HG02938 (cell line): ENCODE results near the gene SLC17A1.
"Not testable (repeated sequence)": the region's sequence is repeated elsewhere in the genome, so short reads cannot be mapped to it uniquely, and the experiment has no call there.

Source experiments
- ATAC-seq: cut with Tn5 transposase; IDR thresholded peaks from one replicate; pipeline ENCODE4 v1.9.1; 2021; ENCODE audit warnings: mild to moderate bottlenecking, moderate library complexity; ENCODE audit not compliant: unreplicated experiment

The SLC17A1 gene

DNA sequence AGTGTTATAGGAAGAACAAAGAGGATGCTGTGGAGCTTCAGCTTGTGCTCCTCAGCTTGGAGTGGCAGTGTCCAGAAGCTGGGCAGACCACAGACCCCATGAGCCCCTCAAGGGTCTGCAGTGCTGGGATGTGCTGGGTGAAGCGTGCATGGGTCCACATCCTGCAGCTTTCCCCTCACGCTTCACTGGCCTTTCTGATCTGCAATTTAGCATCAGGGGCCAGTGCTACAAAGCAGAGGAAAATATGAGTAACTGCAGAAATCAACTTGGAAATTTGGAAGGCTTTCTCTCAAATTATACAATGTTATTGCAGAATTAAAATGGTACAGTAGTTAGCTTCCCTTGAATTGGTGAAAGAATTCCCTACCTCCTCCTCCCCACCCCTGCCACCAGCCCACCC is 67.2 kb downstream of the SLC17A1 start:
- no peak for ATAC-seq

DNA sequence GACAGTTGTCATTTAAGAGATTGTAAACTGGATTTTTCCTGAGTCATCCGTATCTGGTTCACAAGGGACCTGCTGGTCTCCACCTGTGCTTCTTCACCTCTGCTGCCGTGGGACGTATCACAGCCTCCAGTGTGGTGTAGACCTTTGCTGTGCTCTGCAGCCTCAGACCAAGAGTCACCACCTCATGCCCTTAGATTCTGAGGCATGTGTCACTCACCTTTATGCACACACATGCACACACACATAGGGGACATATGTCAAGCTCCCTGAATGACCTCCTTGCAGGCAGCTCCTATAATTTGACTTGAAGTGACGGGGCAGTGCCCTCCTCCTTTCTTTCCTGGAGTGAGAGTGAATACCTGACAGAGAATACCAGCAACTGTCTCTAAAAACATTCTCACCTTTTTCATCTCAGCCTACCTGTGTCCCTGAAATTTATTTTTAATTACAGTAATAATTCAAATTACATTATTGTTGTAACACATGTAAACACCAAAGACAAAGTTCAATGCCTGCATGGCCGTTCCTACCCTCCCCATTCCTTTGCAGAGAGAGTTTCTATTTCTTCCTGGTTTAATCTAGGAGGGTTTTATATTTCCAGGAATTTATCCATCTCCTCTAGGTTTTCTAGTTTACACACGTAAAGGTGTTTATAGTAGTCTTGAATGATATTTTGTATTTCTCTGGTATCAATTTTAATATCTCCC is 73.8 kb downstream of the SLC17A1 start:
- ATAC-seq = no peak

DNA sequence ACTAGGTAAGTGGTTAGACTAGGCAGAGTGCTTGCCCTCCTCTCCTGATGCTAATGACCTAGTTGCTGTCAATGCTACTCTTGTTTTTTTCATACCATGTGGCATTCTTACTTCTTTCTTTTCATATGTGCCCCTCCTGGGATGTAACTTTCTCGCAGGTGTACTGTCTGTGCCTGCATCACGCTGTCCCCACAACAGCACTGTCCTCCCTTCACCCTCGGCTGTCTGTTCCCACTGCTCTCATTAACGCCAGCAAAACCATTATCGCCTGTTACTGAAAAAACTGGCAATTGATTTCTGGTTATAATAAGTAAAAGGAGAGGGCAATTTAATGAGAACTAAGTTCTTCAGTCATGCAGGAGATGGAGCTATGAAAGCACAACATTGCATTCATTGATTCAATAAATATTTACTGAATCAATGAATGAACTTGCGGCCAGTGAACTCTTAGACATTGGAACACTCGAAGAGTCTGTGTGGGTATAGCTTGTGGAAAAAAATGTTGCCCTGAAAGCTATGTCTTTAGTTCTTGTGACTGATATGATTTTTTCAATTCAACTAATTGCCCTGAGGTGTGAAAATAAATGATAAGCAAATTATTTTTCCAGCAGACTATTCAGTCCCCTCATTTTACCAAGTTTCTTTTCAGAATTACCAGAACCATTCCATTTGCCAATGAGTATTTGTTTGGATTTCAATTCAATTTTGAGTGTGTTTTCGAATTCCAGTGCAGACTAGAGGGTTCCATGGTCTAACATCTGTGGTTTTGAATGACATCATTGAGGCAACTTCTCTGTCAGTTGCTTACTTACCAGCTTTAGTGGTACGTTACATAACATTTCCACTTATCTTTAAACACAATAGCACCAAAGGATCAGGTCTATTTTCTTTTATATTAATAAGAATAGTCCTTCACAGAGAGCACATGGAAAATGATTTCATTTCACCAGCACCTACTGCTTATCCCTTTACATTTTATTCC is 75.2 kb downstream of the SLC17A1 start:
- ATAC-seq = no peak

DNA sequence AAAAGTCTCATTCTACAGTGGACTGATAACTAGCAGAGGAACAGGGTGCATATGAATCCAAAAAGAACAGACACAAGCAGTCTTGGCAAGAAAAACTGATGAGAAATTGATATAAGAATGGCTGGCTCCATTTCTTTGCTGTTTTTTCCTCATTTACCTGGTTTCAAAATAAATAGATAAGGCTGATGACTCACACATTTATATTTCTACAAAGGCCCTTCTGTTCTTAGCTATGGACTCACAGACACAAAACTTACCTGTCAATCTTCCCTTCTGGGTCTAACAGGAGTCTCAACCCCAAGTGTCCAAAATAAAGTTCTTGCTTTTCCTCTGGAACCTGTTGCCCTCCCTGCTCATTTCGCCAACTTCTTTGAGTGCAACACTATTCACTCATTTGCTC is 76.4 kb downstream of the SLC17A1 start:
- ATAC-seq = no peak

DNA sequence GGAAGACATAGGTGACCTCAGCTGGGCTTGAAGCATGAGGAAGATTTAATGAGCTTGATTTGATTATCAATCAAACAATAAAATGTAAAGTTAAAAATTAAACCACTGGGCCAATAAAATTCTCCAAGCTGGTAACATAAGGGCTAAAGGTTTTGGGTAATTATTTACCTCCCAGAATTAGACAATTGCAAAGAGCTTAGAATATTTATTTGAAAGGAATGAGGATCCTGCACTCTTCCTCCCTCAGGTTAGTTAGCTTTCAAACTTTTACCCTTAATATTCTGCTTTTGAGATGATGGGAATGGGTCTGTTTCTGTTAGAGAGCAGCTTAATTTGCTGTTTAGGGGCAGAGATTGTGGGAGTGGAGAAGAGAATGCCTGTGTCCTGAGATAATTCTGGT is 77.3 kb downstream of the SLC17A1 start, which contains the start of gene SLC17A4:
Gene SLC17A4, plus strand, starts transcription at position 208 of the 400 bp plus-strand sequence. CDS start 7,221 bp downstream, outside the sequence.
- no peak for ATAC-seq

DNA sequence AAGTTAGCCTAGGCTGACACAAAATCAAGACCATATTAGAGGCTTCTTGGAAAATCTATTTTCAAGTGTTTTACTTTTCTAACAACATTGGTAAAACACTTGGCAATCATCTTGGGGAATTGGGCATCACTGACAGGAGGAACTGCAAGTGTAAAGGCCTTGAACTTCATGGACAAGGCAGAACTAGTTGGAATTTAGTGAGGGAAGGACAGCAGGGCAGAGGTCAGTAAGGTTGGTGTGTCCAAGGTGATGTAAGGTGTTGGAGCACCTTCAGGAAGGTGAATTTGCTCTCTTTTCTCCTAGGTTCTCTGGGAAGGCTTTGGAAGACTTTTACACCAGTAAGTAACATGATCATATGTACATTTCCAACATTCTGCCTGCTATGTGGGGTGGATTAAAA is 78.8 kb downstream of the SLC17A1 start:
- ATAC-seq = no peak

DNA sequence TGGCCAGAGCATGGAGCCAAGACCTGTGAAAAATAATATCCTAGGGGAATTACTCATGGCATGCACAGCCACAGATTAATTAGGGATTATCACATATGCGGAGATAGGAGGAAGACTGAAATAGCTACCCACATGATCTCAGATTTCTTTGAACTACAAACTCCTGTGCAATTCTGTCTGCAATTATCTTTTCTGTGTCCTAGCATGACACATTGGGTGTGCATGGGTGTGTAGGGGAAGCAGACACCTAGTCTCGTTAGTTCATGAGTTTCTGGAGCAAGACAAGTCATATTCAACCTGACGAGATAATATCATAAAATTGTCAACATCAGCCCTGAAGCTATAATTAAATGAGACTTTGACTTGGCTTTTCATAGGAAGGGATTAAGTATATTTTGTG is 80.9 kb downstream of the SLC17A1 start:
- ATAC-seq = no peak

DNA sequence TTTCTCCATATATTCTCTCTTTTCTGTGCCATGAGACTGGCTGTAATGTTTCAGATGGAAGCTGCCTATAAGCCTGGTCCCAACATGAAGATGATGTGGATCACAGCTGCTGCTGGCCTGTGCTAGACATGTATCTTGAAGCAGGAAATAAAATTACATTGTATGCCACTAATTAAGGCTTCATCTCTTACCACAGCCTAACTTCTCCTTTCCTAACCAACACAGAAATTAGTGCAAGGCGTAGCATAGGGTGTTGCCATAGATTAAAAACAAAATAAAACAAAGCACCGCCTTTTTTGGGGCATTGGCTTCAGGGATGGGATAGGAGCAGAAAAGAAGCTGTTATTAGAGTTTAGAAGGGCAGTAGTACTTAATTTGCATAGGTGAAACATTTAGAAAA is 82.0 kb downstream of the SLC17A1 start:
- ATAC-seq = no peak

DNA sequence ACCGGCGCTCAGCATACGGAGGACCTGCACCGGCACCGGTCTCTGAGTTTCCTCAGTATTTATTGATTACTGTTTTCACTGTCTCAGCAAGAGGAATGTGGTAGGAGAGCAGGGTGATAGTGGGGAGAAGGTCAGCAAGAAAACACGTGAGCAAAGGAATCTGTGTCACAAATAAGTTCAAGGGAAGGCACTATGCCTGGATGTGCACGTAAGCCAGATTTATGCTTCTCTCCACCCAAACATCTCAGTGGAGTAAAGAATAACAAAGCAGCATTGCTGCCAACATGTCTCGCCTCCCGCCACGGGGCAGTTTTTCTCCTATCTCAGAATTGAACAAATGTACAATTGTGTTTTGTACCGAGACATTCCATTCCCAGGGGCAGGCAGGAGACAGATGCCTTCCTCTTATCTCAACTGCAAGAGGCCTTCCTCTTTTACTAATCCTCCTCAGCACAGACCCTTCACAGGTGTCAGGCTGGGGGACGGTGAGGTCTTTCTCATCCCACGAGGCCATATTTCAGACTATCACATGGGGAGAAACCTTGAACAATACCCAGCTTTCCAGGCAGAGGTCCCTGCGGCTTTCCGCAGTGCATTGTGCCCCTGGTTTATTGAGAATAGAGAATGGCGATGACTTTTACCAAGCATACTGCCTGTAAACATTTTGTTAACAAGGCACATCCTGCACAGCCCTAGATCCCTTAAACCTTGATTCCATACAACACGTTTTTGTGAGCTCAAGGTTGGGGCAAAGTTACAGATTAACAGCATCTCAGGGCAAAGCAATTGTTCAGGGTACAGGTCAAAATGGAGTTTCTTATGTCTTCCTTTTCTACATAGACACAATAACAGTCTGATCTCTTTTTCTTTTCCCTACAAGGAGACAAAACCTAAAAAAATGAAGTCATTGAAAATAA is 83.0 kb downstream of the SLC17A1 start:
- not testable (repeated sequence) for ATAC-seq

DNA sequence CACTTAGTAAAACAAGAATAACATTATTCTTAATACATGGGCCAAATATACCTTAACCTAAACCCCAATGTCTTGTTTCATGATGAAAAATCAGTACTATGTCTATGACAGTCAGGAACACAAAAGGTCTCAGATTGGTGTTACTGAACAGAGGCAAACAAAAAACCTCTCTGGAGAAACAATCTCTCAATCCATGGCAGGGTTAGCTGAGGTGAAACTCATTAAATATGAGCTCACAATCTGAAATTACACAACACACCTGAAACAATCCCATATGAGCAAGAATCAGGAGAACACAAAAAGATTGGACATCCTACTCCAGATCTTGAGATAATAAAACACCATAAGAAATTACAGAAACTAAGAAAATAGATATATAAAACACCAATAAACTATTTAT is 83.8 kb downstream of the SLC17A1 start:
- no peak for ATAC-seq

DNA sequence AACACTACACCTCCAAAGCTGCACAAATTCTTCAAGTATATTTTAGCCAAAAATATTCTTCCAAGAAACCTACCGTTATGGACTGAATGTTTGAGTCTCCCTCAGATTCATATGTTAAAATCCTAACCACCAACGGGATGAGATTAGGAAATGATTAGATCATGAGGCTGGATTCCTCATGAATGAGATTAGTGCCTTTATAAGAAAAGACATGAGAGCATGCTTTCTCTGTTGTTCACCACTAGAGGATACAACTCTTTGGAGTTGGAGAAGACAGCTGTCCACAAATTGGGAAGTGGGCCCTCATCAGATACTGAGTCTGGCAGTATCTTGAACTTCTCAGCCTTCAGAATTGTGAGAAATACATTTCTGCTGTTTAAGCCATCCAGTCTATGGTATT is 84.4 kb downstream of the SLC17A1 start:
- ATAC-seq = no peak

DNA sequence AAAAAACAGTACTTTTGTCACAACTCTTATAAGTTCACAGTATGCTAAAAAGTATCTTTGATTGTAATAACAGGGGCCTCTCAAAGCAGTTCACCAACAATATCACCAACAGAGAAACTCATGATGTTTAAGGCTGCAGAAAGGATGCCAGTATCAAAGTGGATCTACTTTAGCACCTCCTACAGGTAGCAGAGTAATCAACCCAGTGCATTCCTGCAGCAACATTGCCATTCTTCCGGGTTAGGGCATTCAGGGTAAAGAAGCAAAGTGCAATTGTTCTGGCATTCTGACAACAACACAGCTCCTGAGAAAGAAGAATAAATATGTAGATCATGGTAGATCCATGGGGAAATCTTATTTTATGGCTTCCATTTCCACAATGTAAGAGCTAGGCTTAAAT is 84.9 kb downstream of the SLC17A1 start:
- no peak for ATAC-seq

DNA sequence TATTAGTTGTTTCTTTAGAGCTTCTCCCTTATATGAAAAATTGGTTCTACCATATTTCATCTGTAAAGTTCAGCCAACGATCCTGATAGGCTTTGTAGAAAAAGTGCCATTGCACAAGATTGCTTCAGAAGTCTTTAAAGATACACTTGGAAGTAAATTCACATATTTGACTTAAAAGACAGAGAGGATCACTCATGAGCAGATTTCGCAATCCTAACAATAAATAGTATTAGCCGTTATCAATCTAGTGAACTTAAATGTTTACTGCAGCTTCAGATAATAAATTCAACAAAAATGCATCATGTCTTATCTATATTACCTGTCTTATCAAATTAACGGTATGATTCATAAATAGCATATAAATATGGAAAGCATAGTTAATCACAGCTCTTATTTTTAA is 86.0 kb downstream of the SLC17A1 start:
- ATAC-seq = no peak

DNA sequence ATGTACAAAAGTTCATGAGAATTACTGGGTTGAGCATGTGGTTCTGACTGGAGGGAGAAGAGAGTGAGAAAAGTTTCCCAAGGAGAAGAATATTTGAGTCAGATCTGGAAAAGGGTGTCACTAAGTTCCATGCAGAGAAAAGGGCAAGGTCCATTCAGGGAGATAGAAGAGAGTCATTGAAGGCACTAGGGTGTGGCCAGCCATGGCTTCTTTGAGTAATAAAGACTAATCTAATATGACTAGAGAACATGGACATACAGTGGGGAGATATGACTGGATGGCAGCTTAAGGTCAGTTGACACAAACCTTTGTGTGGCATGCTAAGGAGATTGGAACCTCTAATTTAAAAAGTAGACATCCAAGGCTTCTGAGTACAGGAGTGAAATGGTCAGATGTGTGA is 88.0 kb downstream of the SLC17A1 start:
- peak; percentile 54 for ATAC-seq

DNA sequence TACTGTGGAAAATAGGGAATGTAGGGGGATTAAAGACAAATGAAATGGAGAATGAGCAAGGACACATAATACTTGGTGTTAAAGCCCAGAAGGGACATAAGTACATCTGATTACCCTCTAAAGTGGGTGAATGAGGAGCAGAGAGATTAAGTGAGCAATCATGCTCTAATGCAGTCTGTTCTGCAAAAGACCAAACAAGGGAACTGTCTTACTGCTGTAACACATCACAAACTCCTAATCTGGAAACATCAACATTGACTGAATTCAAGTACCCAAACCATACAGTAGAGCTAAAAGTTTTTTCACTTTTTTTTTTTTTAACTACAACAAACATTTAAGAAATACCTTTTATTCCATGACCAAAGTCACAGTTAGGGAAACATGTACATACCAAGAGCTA is 96.6 kb downstream of the SLC17A1 start:
- ATAC-seq = no peak
